SKM-1 treated with dmso at 0.1 percent for 144 hours (cell line): ENCODE measurements around the gene FARP1.

ENCODE experiments used
- DNase-seq: peaks from one replicate; lab custom pipeline; 2025; ENCODE audit not compliant: unreplicated experiment; lab: John Stamatoyannopoulos, UW

Gene FARP1

GRCh38 chr13:98474292-98474691, 331.4 kb downstream of the FARP1 start:
- no peak for DNase-seq

- no peak for DNase-seq
Observed at GRCh38 chr13:98474761-98475160, 331.9 kb downstream of the FARP1 start.

- peak; percentile 24 for DNase-seq
Observed at GRCh38 chr13:98475522-98475921, 332.6 kb downstream of the FARP1 start.

- DNase-seq, result no peak
Observed at GRCh38 chr13:98476106-98476505, 333.2 kb downstream of the FARP1 start.

- DNase-seq, result peak; percentile 85
Observed at GRCh38 chr13:98476538-98476966, 333.7 kb downstream of the FARP1 start.

GRCh38 chr13:98478189-98479129, 335.6 kb downstream of the FARP1 start:
- no peak for DNase-seq

GRCh38 chr13:98479496-98480003, 336.7 kb downstream of the FARP1 start:
- no peak for DNase-seq

GRCh38 chr13:98480915-98481877, 338.3 kb downstream of the FARP1 start:
- no peak for DNase-seq

GRCh38 chr13:98482476-98483444, 339.9 kb downstream of the FARP1 start:
- no peak for DNase-seq

GRCh38 chr13:98483601-98484288, 340.9 kb downstream of the FARP1 start:
- DNase-seq, result no peak

GRCh38 chr13:98484289-98485219, 341.7 kb downstream of the FARP1 start:
- peak; percentile 68 for DNase-seq

- no peak for DNase-seq
Observed at GRCh38 chr13:98485561-98485960, 342.7 kb downstream of the FARP1 start.

GRCh38 chr13:98486412-98486811, 343.5 kb downstream of the FARP1 start:
- DNase-seq, result no peak

- no peak for DNase-seq
Observed at GRCh38 chr13:98487016-98487415, 344.1 kb downstream of the FARP1 start.

GRCh38 chr13:98487522-98487921, 344.6 kb downstream of the FARP1 start:
- DNase-seq, result no peak

GRCh38 chr13:98488736-98489135, 345.8 kb downstream of the FARP1 start:
- DNase-seq, result no peak

GRCh38 chr13:98489446-98490194, 346.7 kb downstream of the FARP1 start:
- no peak for DNase-seq
